HG03095 (cell line): ENCODE results near the gene ECM2.

Experiments
- ATAC-seq: cut with Tn5 transposase; IDR thresholded peaks from one replicate; pipeline ENCODE4 v1.9.1; 2021; ENCODE audit warnings: moderate library complexity; ENCODE audit not compliant: unreplicated experiment

Gene ECM2

GRCh38 chr9:92528522-92528849, 7.3 kb downstream of the ECM2 start:
- ATAC-seq: no peak

GRCh38 chr9:92527832-92528521, 7.8 kb downstream of the ECM2 start:
- ATAC-seq: no peak

GRCh38 chr9:92527291-92527828, 8.4 kb downstream of the ECM2 start:
- no peak for ATAC-seq

GRCh38 chr9:92525306-92525705, 10.5 kb downstream of the ECM2 start:
- ATAC-seq: no peak

- ATAC-seq: no peak
Observed at GRCh38 chr9:92524881-92525280, 10.9 kb downstream of the ECM2 start.

GRCh38 chr9:92522983-92523970, 12.5 kb downstream of the ECM2 start:
- ATAC-seq: no peak

- ATAC-seq: no peak
Observed at GRCh38 chr9:92520837-92521236, 15.0 kb downstream of the ECM2 start.

GRCh38 chr9:92518199-92518598, 17.6 kb downstream of the ECM2 start:
- no peak for ATAC-seq

- no peak for ATAC-seq
Observed at GRCh38 chr9:92517046-92517445, 18.7 kb downstream of the ECM2 start.

GRCh38 chr9:92516521-92516920, 19.3 kb downstream of the ECM2 start:
- no peak for ATAC-seq

- ATAC-seq: no peak
Observed at GRCh38 chr9:92514635-92515034, 21.2 kb downstream of the ECM2 start.

GRCh38 chr9:92513349-92513748, 22.4 kb downstream of the ECM2 start:
- no peak for ATAC-seq

GRCh38 chr9:92512622-92513021, 23.2 kb downstream of the ECM2 start:
- ATAC-seq: no peak

- no peak for ATAC-seq
Observed at GRCh38 chr9:92510747-92511146, 25.0 kb downstream of the ECM2 start.

GRCh38 chr9:92509050-92509449, 26.7 kb downstream of the ECM2 start:
- ATAC-seq: no peak

- no peak for ATAC-seq
Observed at GRCh38 chr9:92508018-92508820, 27.6 kb downstream of the ECM2 start.

- no peak for ATAC-seq
Observed at GRCh38 chr9:92507496-92507895, 28.3 kb downstream of the ECM2 start.

- no peak for ATAC-seq
Observed at GRCh38 chr9:92507005-92507404, 28.8 kb downstream of the ECM2 start.

GRCh38 chr9:92506184-92506857, 29.5 kb downstream of the ECM2 start:
- no peak for ATAC-seq

- no peak for ATAC-seq
Observed at GRCh38 chr9:92504881-92505280, 30.9 kb downstream of the ECM2 start.

GRCh38 chr9:92503156-92503555, 32.6 kb downstream of the ECM2 start:
- ATAC-seq: no peak
